HUES64 (cell line): ENCODE data around the gene PHLDA2.

Experiments
- H3K27ac ChIP-seq: 2 replicates; pipeline ENCODE4 v1.7.0; 2013; ENCODE audit warnings: low read depth, low read length, inconsistent platforms
- H3K27me3 ChIP-seq: 2 replicates; pipeline ENCODE4 v1.6.1; 2013; ENCODE audit warnings: mild to moderate bottlenecking, low read length; ENCODE audit not compliant: insufficient read depth
- H3K36me3 ChIP-seq: 2 replicates; pipeline ENCODE4 v1.6.1; 2013; ENCODE audit warnings: mild to moderate bottlenecking, low read length; ENCODE audit not compliant: insufficient read depth
- H3K4me1 ChIP-seq: 2 replicates; pipeline ENCODE4 v1.6.1; 2013; ENCODE audit warnings: mild to moderate bottlenecking, low read length, moderate library complexity; ENCODE audit not compliant: insufficient read depth
- H3K4me3 ChIP-seq: 2 replicates; pipeline ENCODE4 v1.5.1; 2013; ENCODE audit warnings: mild to moderate bottlenecking, low read length, moderate library complexity
- H3K9ac ChIP-seq: 2 replicates; pipeline ENCODE4 v1.6.1; 2013; ENCODE audit warnings: mild to moderate bottlenecking, low read depth, low read length
- H3K9me3 ChIP-seq: 2 replicates; pipeline ENCODE4 v1.6.1; 2013; ENCODE audit warnings: low read depth, low read length; ENCODE audit not compliant: insufficient read depth
- WGBS: fragments of 150-250, 120-280 bp; methylation state at CpG from one replicate; pipeline ENCODE4 v1.1.7; 2013; ENCODE audit warnings: missing lambda C conversion rate; 5-methylcytosine and 5-hydroxymethylcytosine counted together

Gene PHLDA2

GRCh38 chr11:2960139-2960538, 30.9 kb upstream of the PHLDA2 start:
- H3K27me3 ChIP-seq = no peaks in the 10 kb centered on the region
- WGBS = 85% methylated on average over 7 of the region's 7 CpGs
- H3K4me3 ChIP-seq = no peak overlapping the region
- H3K9ac ChIP-seq = no peak overlapping the region
- peaks cover 94% of the 10 kb centered on the region for H3K36me3 ChIP-seq
- no peak overlapping the region for H3K27ac ChIP-seq
- peaks cover 32% of the 10 kb centered on the region for H3K4me1 ChIP-seq
- H3K9me3 ChIP-seq = no peaks in the 10 kb centered on the region

GRCh38 chr11:2958251-2958650, 29.0 kb upstream of the PHLDA2 start:
- no peak overlapping the region for H3K9ac ChIP-seq
- 98% methylated on average over 3 of the region's 3 CpGs for WGBS
- H3K36me3 ChIP-seq = peaks cover 94% of the 10 kb centered on the region
- H3K27ac ChIP-seq = no peak overlapping the region
- no peak overlapping the region for H3K4me3 ChIP-seq
- H3K27me3 ChIP-seq = no peaks in the 10 kb centered on the region
- H3K4me1 ChIP-seq = peaks cover 32% of the 10 kb centered on the region
- H3K9me3 ChIP-seq = no peaks in the 10 kb centered on the region

GRCh38 chr11:2955906-2956476, 26.8 kb upstream of the PHLDA2 start:
- H3K4me1 ChIP-seq = peaks cover 17% of the 10 kb centered on the region
- H3K9me3 ChIP-seq = no peaks in the 10 kb centered on the region
- H3K36me3 ChIP-seq = peaks cover 100% of the 10 kb centered on the region
- no peaks in the 10 kb centered on the region for H3K27me3 ChIP-seq
- 84% methylated on average over 6 of the region's 6 CpGs for WGBS
- H3K4me3 ChIP-seq = no peak overlapping the region
- no peak overlapping the region for H3K27ac ChIP-seq
- H3K9ac ChIP-seq = no peak overlapping the region

GRCh38 chr11:2954263-2954662, 25.0 kb upstream of the PHLDA2 start:
- no peak overlapping the region for H3K9ac ChIP-seq
- H3K36me3 ChIP-seq = peaks cover 100% of the 10 kb centered on the region
- no peak overlapping the region for H3K27ac ChIP-seq
- no peak overlapping the region for H3K4me3 ChIP-seq
- H3K4me1 ChIP-seq = peaks cover 5% of the 10 kb centered on the region; the same call in 1 of the 2 replicates
- H3K27me3 ChIP-seq = no peaks in the 10 kb centered on the region
- no peaks in the 10 kb centered on the region for H3K9me3 ChIP-seq
- 95% methylated on average over 6 of the region's 6 CpGs for WGBS

- H3K27ac ChIP-seq = no peak overlapping the region
- 65% methylated on average over 6 of the region's 6 CpGs for WGBS
Measured at GRCh38 chr11:2952290-2952689, 23.1 kb upstream of the PHLDA2 start.

GRCh38 chr11:2951231-2952110, 22.3 kb upstream of the PHLDA2 start:
- 84% methylated on average over 9 of the region's 9 CpGs for WGBS
- Histone ChIP-seq H3K27ac (no peak overlapping the region), H3K36me3 (peaks cover 99% of the 10 kb centered on the region), H3K4me1 (peaks cover 16% of the 10 kb centered on the region), H3K4me3 (no peak overlapping the region), H3K27me3 (no peaks in the 10 kb centered on the region), H3K9me3 (no peaks in the 10 kb centered on the region), H3K9ac (no peak overlapping the region)

More at GRCh38 chr11:2952290-2952689, 23.1 kb upstream of the PHLDA2 start:
- Histone ChIP-seq H3K9me3 (no peaks in the 10 kb centered on the region), H3K4me3 (no peak overlapping the region), H3K9ac (no peak overlapping the region), H3K27me3 (no peaks in the 10 kb centered on the region), H3K4me1 (peaks cover 11% of the 10 kb centered on the region), H3K36me3 (peaks cover 100% of the 10 kb centered on the region)

- H3K4me1 ChIP-seq = peaks cover 19% of the 10 kb centered on the region
- no peaks in the 10 kb centered on the region for H3K9me3 ChIP-seq
- no peak overlapping the region for H3K27ac ChIP-seq
- H3K27me3 ChIP-seq = no peaks in the 10 kb centered on the region
- no peak overlapping the region for H3K4me3 ChIP-seq
- WGBS = no CpG with 5 or more reads among the region's 1 CpG
- H3K9ac ChIP-seq = no peak overlapping the region
- H3K36me3 ChIP-seq = peaks cover 94% of the 10 kb centered on the region
Measured at GRCh38 chr11:2950825-2951224, 21.6 kb upstream of the PHLDA2 start.

- H3K9me3 ChIP-seq = no peaks in the 10 kb centered on the region
- H3K27me3 ChIP-seq = no peaks in the 10 kb centered on the region
- peaks cover 89% of the 10 kb centered on the region for H3K36me3 ChIP-seq
- H3K27ac ChIP-seq = no peak overlapping the region
- WGBS = 95% methylated on average over 11 of the region's 11 CpGs
- no peak overlapping the region for H3K9ac ChIP-seq
- peaks cover 26% of the 10 kb centered on the region for H3K4me1 ChIP-seq
- H3K4me3 ChIP-seq = no peak overlapping the region
Measured at GRCh38 chr11:2949920-2950319, 20.7 kb upstream of the PHLDA2 start.

- H3K27me3 ChIP-seq = no peaks in the 10 kb centered on the region
- H3K9me3 ChIP-seq = no peaks in the 10 kb centered on the region
- 88% methylated on average over 11 of the region's 11 CpGs for WGBS
- no peak overlapping the region for H3K9ac ChIP-seq
- H3K36me3 ChIP-seq = peaks cover 88% of the 10 kb centered on the region
- no peak overlapping the region for H3K27ac ChIP-seq
- peaks cover 30% of the 10 kb centered on the region for H3K4me1 ChIP-seq
- H3K4me3 ChIP-seq = no peak overlapping the region
Measured at GRCh38 chr11:2947744-2948143, 18.5 kb upstream of the PHLDA2 start.

GRCh38 chr11:2945757-2946287, 16.6 kb upstream of the PHLDA2 start:
- peak overlapping the region; percentile 42; the same call in 1 of the 2 replicates for H3K27ac ChIP-seq
- no peak overlapping the region for H3K4me3 ChIP-seq
- H3K9ac ChIP-seq = no peak overlapping the region
- H3K9me3 ChIP-seq = no peaks in the 10 kb centered on the region
- H3K36me3 ChIP-seq = peaks cover 69% of the 10 kb centered on the region
- H3K27me3 ChIP-seq = no peaks in the 10 kb centered on the region
- WGBS = 60% methylated on average over 8 of the region's 8 CpGs
- peaks cover 30% of the 10 kb centered on the region for H3K4me1 ChIP-seq

GRCh38 chr11:2945031-2945756, 16.0 kb upstream of the PHLDA2 start:
- H3K36me3 ChIP-seq = peaks cover 62% of the 10 kb centered on the region
- peaks cover 30% of the 10 kb centered on the region for H3K4me1 ChIP-seq
- no peak overlapping the region for H3K9ac ChIP-seq
- no peaks in the 10 kb centered on the region for H3K27me3 ChIP-seq
- no peaks in the 10 kb centered on the region for H3K9me3 ChIP-seq
- 36% methylated on average over 16 of the region's 16 CpGs for WGBS
- peak overlapping the region; percentile 42; the same call in 1 of the 2 replicates for H3K27ac ChIP-seq
- H3K4me3 ChIP-seq = no peak overlapping the region
